HCT116 (cell line): ENCODE measurements around the gene POU2F3. TPM values are rescaled to one million over a fixed set of nuclear protein-coding genes. Genes with fewer than 3 reads are reported as not detected.

Experiments used
- ATAC-seq: fragments of 200-7000 bp; cut with Tn5 transposase; 2 replicates; pipeline ENCODE4 v1.9.1; 2020; ENCODE audit warnings: mild to moderate bottlenecking, moderate library complexity
- BruUV-seq: library from RNA; stranded (reverse); fragments of 400-500 nt; replicated peaks from 2 replicates; lab custom pipeline; 2021; lab: Mats Ljungman, UMichigan
- CTCF ChIA-PET: fragments of 300-600 bp; sonication (Branson Sonifier 250); formaldehyde crosslinking; loops from one replicate; lab custom pipeline; 2021; ENCODE audit warnings: antibody characterized with exemption; lab: Charles Lee
- POLR2A ChIA-PET: fragments of 300-600, 350-600 bp; sonication (Branson Sonifier 250); formaldehyde crosslinking; loops from one replicate; lab custom pipeline; 2021; ENCODE audit warnings: antibody characterized with exemption; lab: Charles Lee
- RAD21 ChIA-PET, 2 experiments: fragments of 300-600 bp; sonication (Branson Sonifier 250); formaldehyde crosslinking; loops; one replicate each; lab custom pipeline; 2023; ENCODE audit warnings: low total read pairs in 2 of 2; ENCODE audit not compliant: uncharacterized antibody in 2 of 2, unreplicated experiment in 2 of 2, low non-redundant PET in 1 of 2; lab: Charles Lee
- DNase-seq: peaks from one replicate; pipeline ENCODE4 v3.0.0-alpha.2; 2010; ENCODE audit warnings: low read depth, low spot score
- H2AFZ ChIP-seq: fragments of 200-600 bp; shearing (Covaris generic), sonication (generic); 2 replicates; pipeline ENCODE4 v1.6.1; 2017; ENCODE audit warnings: low read depth, mixed run types, mixed read lengths, antibody characterized with exemption, low read length; ENCODE audit not compliant: poor library complexity, severe bottlenecking
- H3K27ac ChIP-seq: 2 replicates; pipeline ENCODE4 v1.5.1; 2012; ENCODE audit warnings: low read depth, low read length
- H3K27me3 ChIP-seq: fragments of 200-600 bp; sonication (generic); 2 replicates; pipeline ENCODE4 v1.6.1; 2016; ENCODE audit warnings: mixed run types, low read length, mixed read lengths; ENCODE audit not compliant: insufficient read depth
- H3K36me3 ChIP-seq, 2 experiments: fragments of 200-500 bp in 1 of 2; fragments of 200-600 bp in 1 of 2; sonication (Bioruptor generic) in 1 of 2; sonication (generic) in 1 of 2; 2 replicates each; pipeline versions ENCODE4 v1.5.1 to v1.6.1; 2014 to 2016; ENCODE audit warnings: low read length in 2 of 2, inconsistent platforms in 1 of 2, mixed read lengths in 1 of 2, mixed run types in 1 of 2; ENCODE audit not compliant: insufficient read depth in 2 of 2, control insufficient read depth in 1 of 2
- H3K4me1 ChIP-seq, 2 experiments: fragments of 200-600 bp in 1 of 2; sonication (generic) in 1 of 2; 2 replicates each; pipeline versions ENCODE4 v1.5.1 to v1.6.1; 2012 to 2017; ENCODE audit warnings: low read length in 2 of 2, inconsistent platforms in 1 of 2, mild to moderate bottlenecking in 1 of 2, mixed read lengths in 1 of 2, mixed run types in 1 of 2, moderate library complexity in 1 of 2; ENCODE audit not compliant: insufficient read depth in 2 of 2, control insufficient read depth in 1 of 2
- H3K4me2 ChIP-seq: fragments of 200-600 bp; sonication (generic); 2 replicates; pipeline ENCODE4 v1.6.1; 2017; ENCODE audit warnings: mixed run types, low read length, mixed read lengths
- H3K4me3 ChIP-seq, 2 experiments: fragments of 200-600 bp in 1 of 2; sonication (generic) in 1 of 2; replicated peaks in 1 of 2; 2 replicates each; pipeline ENCODE4 v1.5.1; 2011 to 2016; ENCODE audit warnings: low read length in 2 of 2, control low read depth in 1 of 2, low read depth in 1 of 2, mild to moderate bottlenecking in 1 of 2, mixed read lengths in 1 of 2, mixed run types in 1 of 2
- H3K79me2 ChIP-seq: fragments of 200-600 bp; sonication (generic); 2 replicates; pipeline ENCODE4 v1.6.1; 2017; ENCODE audit warnings: mild to moderate bottlenecking, mixed run types, low read length, moderate library complexity, mixed read lengths; ENCODE audit not compliant: insufficient read depth
- H3K9ac ChIP-seq: fragments of 200-600 bp; sonication (generic); 2 replicates; pipeline ENCODE4 v1.6.1; 2016; ENCODE audit warnings: low read length, mixed read lengths
- H3K9me2 ChIP-seq: fragments of 200-600 bp; sonication (generic), shearing (Covaris generic); 2 replicates; pipeline ENCODE4 v1.6.1; 2017; ENCODE audit warnings: mixed run types, mild to moderate bottlenecking, moderate library complexity; ENCODE audit not compliant: insufficient read depth
- H3K9me3 ChIP-seq, 2 experiments: fragments of 200-500 bp in 1 of 2; fragments of 200-600 bp in 1 of 2; sonication (Bioruptor generic) in 1 of 2; sonication (generic) in 1 of 2; 2 replicates each; pipeline ENCODE4 v1.6.1; 2014 to 2017; ENCODE audit warnings: low read length in 2 of 2, mixed read lengths in 2 of 2, inconsistent platforms in 1 of 2, low read depth in 1 of 2, mild to moderate bottlenecking in 1 of 2, mixed run types in 1 of 2, moderate library complexity in 1 of 2; ENCODE audit not compliant: control insufficient read depth in 1 of 2, insufficient read depth in 1 of 2
- H4K20me1 ChIP-seq: fragments of 200-600 bp; sonication (generic), shearing (Covaris generic); 2 replicates; pipeline ENCODE4 v1.6.1; 2017; ENCODE audit warnings: mixed run types, mild to moderate bottlenecking, moderate library complexity; ENCODE audit not compliant: insufficient read depth
- ELF1 ChIP-seq: IDR thresholded peaks from 2 replicates; pipeline ENCODE4 v1.6.1; 2012; ENCODE audit warnings: low read depth, borderline replicate concordance
- EZH2 ChIP-seq: fragments of 200-600 bp; sonication (generic); IDR thresholded peaks from 2 replicates; pipeline ENCODE4 v1.6.1; 2017; ENCODE audit warnings: antibody characterized with exemption, mixed run types
- EZH2phosphoT487 ChIP-seq: fragments of 200-600 bp; IDR thresholded peaks from 2 replicates; pipeline ENCODE4 v1.6.1; 2018; ENCODE audit warnings: antibody characterized with exemption, borderline replicate concordance
- FOSL1 ChIP-seq: IDR thresholded peaks from 2 replicates; pipeline ENCODE4 v1.6.1; 2012; ENCODE audit warnings: low read depth
- YY1 ChIP-seq: IDR thresholded peaks from 2 replicates; pipeline ENCODE4 v1.6.1; 2011; ENCODE audit warnings: low read length, low read depth, moderate library complexity, mild to moderate bottlenecking; ENCODE audit not compliant: insufficient replicate concordance; ENCODE audit errors: extremely low read depth
- ZNF274 ChIP-seq: fragments of 200-500 bp; sonication (Bioruptor generic); IDR thresholded peaks from 2 replicates; pipeline ENCODE4 v1.6.1; 2014; ENCODE audit warnings: mild to moderate bottlenecking, low read depth, low read length, inconsistent platforms
- intact Hi-C: fragments of 100-400 bp; cut with micrococcal nuclease; formaldehyde crosslinking; loops from 2 replicates; pipeline ENCODE4 v1.10.0; 2022
- total RNA-seq: library from RNA; stranded (reverse); gene quantifications from one replicate; pipeline ENCODE4 v1.2.1, GENCODE V29; 2021; ENCODE audit not compliant: unreplicated experiment
- TF ChIP-seq, protein P1 (sequence below): IDR thresholded peaks from 2 replicates; pipeline ENCODE4 v1.6.1; 2011; ENCODE audit warnings: mild to moderate bottlenecking, low read length, moderate library complexity; ENCODE audit not compliant: insufficient replicate concordance; ENCODE audit errors: extremely low read depth

POU2F3 gene
- total RNA-seq, 1 experiment from 2014 or later = 0.15 TPM

GRCh38 chr11:120339394-120339890, 99.5 kb downstream of the POU2F3 start:
- H3K4me1 ChIP-seq = peaks cover 50 to 69% of the 10 kb centered on the region in 2 experiments
- BruUV-seq = no TSS peak

GRCh38 chr11:120340529-120340928, 100.6 kb downstream of the POU2F3 start:
- RAD21 ChIA-PET = no interaction called here
- Histone ChIP-seq H3K4me3 (no peak overlapping the region), H3K9me2 (no peaks in the 10 kb centered on the region), H3K27ac (no peak overlapping the region), H3K4me2 (peak overlapping the region; percentile 40), H3K79me2 (peaks cover 88% of the 10 kb centered on the region), H3K9me3 (no peaks in the 10 kb centered on the region), H3K27me3 (no peaks in the 10 kb centered on the region), H3K36me3 (no peaks in the 10 kb centered on the region), H2AFZ (no peak overlapping the region), H3K9ac (no peak overlapping the region), H4K20me1 (peaks cover 20% of the 10 kb centered on the region; the same call in 1 of the 2 replicates), H3K4me1 (peaks cover 50 to 68% of the 10 kb centered on the region in 2 experiments)
- 0 out of 2 replicates have a peak, but pooled peaks have one; percentile 20 for TF ChIP-seq FOSL1
- TF ChIP-seq ZNF274 = no peak
- DNase-seq (no peak), ATAC-seq (no peak)
- intact Hi-C loops = no loop called here
- CTCF ChIA-PET = no interaction called here
- POLR2A ChIA-PET = no interaction called here
- BruUV-seq = no TSS peak

More at GRCh38 chr11:120339394-120339890, 99.5 kb downstream of the POU2F3 start:
- DNase-seq (no peak), ATAC-seq (no peak)
- Histone ChIP-seq H3K4me2 (peak overlapping the region; percentile 40), H3K79me2 (peaks cover 79% of the 10 kb centered on the region), H3K9me3 (no peaks in the 10 kb centered on the region), H3K4me3 (no peak overlapping the region), H3K9ac (no peak overlapping the region), H3K27ac (no peak overlapping the region), H3K36me3 (no peaks in the 10 kb centered on the region), H3K27me3 (no peaks in the 10 kb centered on the region), H4K20me1 (peaks cover 20% of the 10 kb centered on the region; the same call in 1 of the 2 replicates), H2AFZ (no peak overlapping the region), H3K9me2 (no peaks in the 10 kb centered on the region)
- CTCF ChIA-PET = interaction anchor here (0.6 kb wide), 1 partner anchor 68 kb away, joined by 3 read pairs; no protein-coding TSS in a partner anchor
- no peak for TF ChIP-seq EZH2phosphoT487
- TF ChIP-seq YY1 = no peak
- TF ChIP-seq, protein P1, sequence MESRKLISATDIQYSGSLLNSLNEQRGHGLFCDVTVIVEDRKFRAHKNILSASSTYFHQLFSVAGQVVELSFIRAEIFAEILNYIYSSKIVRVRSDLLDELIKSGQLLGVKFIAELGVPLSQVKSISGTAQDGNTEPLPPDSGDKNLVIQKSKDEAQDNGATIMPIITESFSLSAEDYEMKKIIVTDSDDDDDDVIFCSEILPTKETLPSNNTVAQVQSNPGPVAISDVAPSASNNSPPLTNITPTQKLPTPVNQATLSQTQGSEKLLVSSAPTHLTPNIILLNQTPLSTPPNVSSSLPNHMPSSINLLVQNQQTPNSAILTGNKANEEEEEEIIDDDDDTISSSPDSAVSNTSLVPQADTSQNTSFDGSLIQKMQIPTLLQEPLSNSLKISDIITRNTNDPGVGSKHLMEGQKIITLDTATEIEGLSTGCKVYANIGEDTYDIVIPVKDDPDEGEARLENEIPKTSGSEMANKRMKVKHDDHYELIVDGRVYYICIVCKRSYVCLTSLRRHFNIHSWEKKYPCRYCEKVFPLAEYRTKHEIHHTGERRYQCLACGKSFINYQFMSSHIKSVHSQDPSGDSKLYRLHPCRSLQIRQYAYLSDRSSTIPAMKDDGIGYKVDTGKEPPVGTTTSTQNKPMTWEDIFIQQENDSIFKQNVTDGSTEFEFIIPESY = no peak
- TF ChIP-seq EZH2 = no peak
- no peak for TF ChIP-seq FOSL1
- TF ChIP-seq ELF1 = no peak
- intact Hi-C loops = loop anchor here (5.0 to 10.0 kb wide), 2 partner anchors 345 to 613 kb away; no protein-coding TSS in a partner anchor
- POLR2A ChIA-PET = no interaction called here
- RAD21 ChIA-PET = no interaction called here
